ENCODE measurements around the gene CPAMD8.
"Not testable (repeated sequence)": the region's sequence is repeated elsewhere in the genome, so short reads cannot be mapped to it uniquely, and the experiment has no call there.

The CPAMD8 gene

DNA sequence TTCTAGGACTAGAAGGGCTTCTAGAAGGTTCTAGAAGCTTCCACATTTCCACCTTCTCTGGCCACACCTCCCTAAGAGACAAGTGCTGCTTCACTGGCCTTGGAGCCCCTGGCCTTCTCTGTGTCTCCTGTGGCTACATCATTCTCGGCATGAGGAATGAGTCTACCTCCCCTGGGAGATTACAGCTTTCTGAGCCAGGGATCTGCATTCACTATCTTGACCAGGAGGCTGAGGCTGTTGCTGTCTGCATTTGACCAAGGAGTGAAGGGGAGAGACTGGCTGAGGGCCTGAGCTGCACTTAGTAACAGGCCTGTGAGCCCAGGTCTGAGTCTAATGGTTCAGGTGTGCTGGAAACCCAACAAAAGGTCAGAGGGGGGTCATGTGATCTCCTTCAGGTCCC is 5.3 kb downstream of the CPAMD8 start:
- H3K4me3 ChIP-seq (ENCODE audit: low read depth, low read length): no peak overlapping the region
- TF ChIP-seq, protein P1, sequence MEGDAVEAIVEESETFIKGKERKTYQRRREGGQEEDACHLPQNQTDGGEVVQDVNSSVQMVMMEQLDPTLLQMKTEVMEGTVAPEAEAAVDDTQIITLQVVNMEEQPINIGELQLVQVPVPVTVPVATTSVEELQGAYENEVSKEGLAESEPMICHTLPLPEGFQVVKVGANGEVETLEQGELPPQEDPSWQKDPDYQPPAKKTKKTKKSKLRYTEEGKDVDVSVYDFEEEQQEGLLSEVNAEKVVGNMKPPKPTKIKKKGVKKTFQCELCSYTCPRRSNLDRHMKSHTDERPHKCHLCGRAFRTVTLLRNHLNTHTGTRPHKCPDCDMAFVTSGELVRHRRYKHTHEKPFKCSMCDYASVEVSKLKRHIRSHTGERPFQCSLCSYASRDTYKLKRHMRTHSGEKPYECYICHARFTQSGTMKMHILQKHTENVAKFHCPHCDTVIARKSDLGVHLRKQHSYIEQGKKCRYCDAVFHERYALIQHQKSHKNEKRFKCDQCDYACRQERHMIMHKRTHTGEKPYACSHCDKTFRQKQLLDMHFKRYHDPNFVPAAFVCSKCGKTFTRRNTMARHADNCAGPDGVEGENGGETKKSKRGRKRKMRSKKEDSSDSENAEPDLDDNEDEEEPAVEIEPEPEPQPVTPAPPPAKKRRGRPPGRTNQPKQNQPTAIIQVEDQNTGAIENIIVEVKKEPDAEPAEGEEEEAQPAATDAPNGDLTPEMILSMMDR (IDR thresholded peaks at IDR 0.05; ENCODE audit: insufficient read depth, low read depth, low read length, missing control alignments): no peak
- DNase-seq (ENCODE audit: low read depth): no peak

DNA sequence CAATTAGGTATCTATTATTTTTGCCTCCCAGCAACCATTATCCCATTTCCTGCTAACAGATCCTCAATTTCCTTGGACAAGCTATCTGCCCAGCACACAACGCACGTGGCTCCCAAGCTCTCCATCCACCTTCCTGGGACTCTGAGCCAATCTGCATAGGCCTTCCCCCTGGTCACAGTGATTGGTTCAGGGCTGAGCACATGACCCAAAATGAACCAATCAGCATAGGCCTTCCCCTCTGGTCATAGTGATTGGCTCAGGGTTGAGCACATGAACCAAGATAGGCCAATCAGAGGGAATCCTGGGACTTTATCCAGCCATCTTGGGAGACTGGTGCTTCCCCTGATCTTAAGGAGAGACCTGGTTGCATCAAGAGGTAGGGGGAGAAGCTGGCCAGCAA is 5.8 kb downstream of the CPAMD8 start:
- peak; percentile 31 for DNase-seq (ENCODE audit: low read depth)

DNA sequence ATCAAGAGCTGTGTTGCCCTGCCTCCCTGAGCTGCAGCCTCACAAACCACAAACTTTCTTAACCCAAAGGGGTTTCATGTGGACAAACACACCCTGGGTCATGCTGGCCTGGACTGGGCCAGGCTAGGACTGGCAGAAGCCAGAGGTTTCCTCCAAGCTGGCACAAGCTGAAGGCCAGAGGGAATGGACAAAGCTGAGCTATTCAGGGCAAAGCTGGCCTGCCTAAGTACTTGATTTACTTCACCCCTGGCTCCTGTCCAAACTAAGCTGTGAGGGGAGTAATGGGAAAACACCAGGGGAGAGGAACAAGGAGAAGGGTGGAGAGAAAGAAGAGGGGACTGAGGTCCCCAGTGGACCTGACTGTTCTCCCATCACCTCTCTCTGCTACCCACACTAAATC is 6.2 kb downstream of the CPAMD8 start:
- DNase-seq (ENCODE audit: low read depth): no peak
- H3K4me3 ChIP-seq (ENCODE audit: low read depth, low read length): no peak overlapping the region
- TF ChIP-seq, protein P1 (IDR thresholded peaks at IDR 0.05; ENCODE audit: insufficient read depth, low read depth, low read length, missing control alignments): no peak

More for the DNA sequence above, 5.8 kb downstream of the CPAMD8 start:
- no peak overlapping the region for H3K4me3 ChIP-seq (ENCODE audit: low read depth, low read length)
- TF ChIP-seq, protein P1 (IDR thresholded peaks at IDR 0.05; ENCODE audit: insufficient read depth, low read depth, low read length, missing control alignments): no peak

DNA sequence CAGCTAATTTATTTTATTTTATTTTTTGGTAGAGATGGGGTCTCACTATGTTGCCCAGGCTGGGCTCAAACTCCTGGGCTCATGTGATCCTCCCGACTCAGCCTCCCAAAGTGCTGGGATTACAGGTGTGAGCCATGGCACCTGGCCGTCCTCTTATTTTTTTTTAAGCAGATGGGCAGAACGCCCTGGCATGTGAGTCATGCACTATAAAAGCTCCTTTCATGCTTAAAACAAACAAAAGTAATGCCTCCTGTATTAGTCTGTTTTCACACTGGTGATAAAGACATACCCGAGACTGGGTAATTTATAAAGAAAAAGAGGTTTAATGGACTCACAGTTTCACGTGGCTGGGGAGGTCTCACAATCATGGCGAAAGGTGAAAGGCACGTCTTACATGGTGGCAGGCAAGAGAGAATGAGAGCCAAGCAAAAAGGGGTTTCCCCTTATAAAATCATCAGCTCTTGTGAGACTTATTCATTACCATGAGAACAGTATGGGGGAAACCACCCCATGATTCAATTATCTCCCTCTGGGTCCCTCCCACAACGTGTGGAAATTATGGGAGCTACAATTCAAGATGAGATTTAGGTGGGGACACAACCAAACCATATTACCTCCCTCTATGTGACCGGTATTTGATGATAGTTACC is 12.3 kb downstream of the CPAMD8 start:
- not testable (repeated sequence) for H3K4me3 ChIP-seq (ENCODE audit: low read depth, low read length); DNase-seq (ENCODE audit: low read depth)

DNA sequence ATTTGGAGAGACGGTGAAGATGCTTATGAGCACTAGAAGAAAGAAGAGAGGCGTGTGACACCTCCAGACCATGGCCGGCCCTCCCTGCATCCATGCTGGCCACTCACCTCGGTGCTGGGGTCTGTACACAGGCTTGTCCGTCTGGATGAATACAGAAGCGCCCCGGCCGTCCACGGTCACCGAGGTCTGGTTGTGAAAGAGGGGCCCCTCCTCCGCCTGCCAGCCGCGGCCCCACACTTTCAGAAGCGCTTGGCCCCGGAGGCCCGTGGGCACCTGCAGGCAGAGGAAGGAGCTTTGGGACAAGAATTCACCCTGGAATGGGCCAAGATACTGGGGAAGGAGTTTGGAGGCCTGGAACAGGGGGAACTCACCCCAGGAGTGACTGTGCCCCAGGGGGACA is 15.1 kb downstream of the CPAMD8 start:
- H3K4me3 ChIP-seq (ENCODE audit: low read depth, low read length): no peak overlapping the region
- TF ChIP-seq, protein P1 (IDR thresholded peaks at IDR 0.05; ENCODE audit: insufficient read depth, low read depth, low read length, missing control alignments): no peak
- DNase-seq (ENCODE audit: low read depth): no peak

DNA sequence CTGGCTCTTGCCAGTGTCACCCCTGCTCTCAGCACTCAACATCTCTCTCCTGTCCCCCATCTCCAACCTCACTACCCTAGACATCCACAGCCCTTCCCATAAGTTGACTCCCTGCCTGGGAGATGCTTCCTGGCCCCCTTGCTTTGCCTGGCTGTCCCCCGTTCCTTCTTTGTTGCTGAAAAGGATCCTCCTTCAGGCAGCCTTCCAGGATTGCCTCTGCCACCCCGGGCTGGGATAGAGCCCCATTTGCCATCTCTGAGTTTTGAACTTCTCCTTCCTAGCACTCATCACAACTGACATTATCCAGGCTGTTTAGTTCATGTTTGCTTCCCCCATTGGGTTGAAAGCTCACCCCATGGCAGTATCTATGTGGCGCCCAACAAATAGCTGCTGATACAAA is 20.0 kb downstream of the CPAMD8 start:
- TF ChIP-seq, protein P1 (IDR thresholded peaks at IDR 0.05; ENCODE audit: insufficient read depth, low read depth, low read length, missing control alignments): no peak
- H3K4me3 ChIP-seq (ENCODE audit: low read depth, low read length): no peak overlapping the region
- no peak for DNase-seq (ENCODE audit: low read depth)

DNA sequence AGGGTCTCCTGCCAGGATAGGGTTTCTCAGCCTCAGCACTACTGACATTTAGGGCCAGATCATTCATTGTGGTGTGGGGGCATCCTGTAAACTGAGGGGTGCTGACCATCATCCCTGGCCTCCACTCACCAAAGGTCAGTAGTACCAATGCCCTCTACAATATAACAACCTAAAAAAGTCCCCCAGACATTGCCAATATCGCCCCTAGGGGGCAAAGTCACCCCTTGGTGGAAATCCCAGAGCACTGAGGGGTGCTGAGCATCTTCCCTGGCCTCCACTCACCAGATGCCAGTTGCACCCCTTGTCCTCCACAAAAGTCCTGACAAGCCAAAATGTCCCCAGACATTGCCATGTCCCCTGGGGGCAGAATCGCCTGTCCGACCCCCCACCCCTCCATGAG is 21.6 kb downstream of the CPAMD8 start:
- no peak for DNase-seq (ENCODE audit: low read depth)
- H3K4me3 ChIP-seq (ENCODE audit: low read depth, low read length): no peak overlapping the region
- TF ChIP-seq, protein P1 (IDR thresholded peaks at IDR 0.05; ENCODE audit: insufficient read depth, low read depth, low read length, missing control alignments): peak; percentile 21

All from GM12865 (cell line).